ENCODE data around the gene IRGQ. TPM values are rescaled to one million over a fixed set of nuclear protein-coding genes. Genes with fewer than 3 reads are reported as not detected.

IRGQ gene
- total RNA-seq, 6 donors from 2014 or later: 17.2 to 25.1 (median 23.2) TPM

DNA sequence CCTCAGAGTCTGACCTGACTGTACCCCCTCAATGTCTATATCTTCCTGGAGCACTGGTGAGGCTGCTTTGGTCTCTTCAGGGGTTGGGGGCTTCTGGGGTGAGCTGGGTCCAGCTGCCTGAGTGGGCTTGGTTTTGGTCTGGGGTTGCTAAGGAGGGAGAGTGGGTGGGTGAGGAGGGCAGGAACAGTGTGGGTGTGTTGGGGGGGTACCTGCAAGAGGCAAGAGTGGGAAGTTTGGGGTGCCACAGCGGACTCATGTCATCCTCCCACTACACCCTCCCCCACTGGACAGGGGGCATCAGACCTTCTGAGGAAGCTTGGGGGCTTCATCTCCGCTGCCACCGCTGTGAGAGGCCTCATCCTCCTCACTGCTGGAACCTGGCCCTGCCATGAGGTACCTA, 49.4 kb downstream of the IRGQ start:
- H3K27me3 ChIP-seq: no peaks in the 10 kb centered on the region
- WGBS, 2 donors: 93 to 97% methylated on average over 3 of the region's 3 CpGs
- ATAC-seq (ENCODE audit: low FRiP score in 2 of 2) (no peak), DNase-seq (no peak)
- peaks cover 11 to 81% (median 52%) of the 10 kb centered on the region in 4 donors for H3K36me3 ChIP-seq
- H3K9me3 ChIP-seq: no peaks in the 10 kb centered on the region
- no peak overlapping the region for H3K27ac ChIP-seq
- H3K4me1 ChIP-seq: no peaks in the 10 kb centered on the region
- TF ChIP-seq, protein P1, sequence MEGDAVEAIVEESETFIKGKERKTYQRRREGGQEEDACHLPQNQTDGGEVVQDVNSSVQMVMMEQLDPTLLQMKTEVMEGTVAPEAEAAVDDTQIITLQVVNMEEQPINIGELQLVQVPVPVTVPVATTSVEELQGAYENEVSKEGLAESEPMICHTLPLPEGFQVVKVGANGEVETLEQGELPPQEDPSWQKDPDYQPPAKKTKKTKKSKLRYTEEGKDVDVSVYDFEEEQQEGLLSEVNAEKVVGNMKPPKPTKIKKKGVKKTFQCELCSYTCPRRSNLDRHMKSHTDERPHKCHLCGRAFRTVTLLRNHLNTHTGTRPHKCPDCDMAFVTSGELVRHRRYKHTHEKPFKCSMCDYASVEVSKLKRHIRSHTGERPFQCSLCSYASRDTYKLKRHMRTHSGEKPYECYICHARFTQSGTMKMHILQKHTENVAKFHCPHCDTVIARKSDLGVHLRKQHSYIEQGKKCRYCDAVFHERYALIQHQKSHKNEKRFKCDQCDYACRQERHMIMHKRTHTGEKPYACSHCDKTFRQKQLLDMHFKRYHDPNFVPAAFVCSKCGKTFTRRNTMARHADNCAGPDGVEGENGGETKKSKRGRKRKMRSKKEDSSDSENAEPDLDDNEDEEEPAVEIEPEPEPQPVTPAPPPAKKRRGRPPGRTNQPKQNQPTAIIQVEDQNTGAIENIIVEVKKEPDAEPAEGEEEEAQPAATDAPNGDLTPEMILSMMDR (IDR thresholded peaks at IDR 0.05): no peak
- TF ChIP-seq POLR2AphosphoS5 (IDR thresholded peaks at IDR 0.05): no peak
- no peak for TF ChIP-seq POLR2A (IDR thresholded peaks at IDR 0.05)
- TF ChIP-seq EP300 (IDR thresholded peaks at IDR 0.05): no peak
- H3K4me3 ChIP-seq: no peak overlapping the region

DNA sequence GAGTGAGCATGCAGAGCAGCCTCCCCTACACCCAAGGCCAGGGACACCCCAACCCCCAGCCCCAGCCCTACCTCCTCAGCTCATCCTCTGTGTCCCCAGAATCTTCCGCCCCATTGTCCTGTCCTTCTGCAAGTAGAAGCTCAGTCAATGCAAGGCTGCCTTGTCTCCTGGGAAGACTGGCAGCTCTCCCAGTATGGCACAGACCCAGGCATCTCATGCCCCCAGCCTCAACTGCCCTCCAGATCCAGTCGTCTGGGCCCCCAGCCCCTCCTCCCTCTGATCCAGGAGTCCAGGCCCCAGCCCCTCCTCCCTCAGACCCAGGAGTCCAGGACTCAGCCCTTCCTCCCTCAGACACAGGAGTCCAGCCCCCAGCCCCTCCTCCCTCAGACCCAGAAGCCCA, 50.0 kb downstream of the IRGQ start:
- Histone ChIP-seq H3K4me1 (no peaks in the 10 kb centered on the region), H3K27ac (no peak overlapping the region), H3K4me3 (no peak overlapping the region), H3K9me3 (no peaks in the 10 kb centered on the region), H3K27me3 (no peaks in the 10 kb centered on the region), H3K36me3 (peaks cover 8 to 79% (median 49%) of the 10 kb centered on the region in 4 donors)
- TF ChIP-seq POLR2AphosphoS5 (IDR thresholded peaks at IDR 0.05): no peak
- TF ChIP-seq EP300 (IDR thresholded peaks at IDR 0.05): no peak
- TF ChIP-seq, protein P1 (IDR thresholded peaks at IDR 0.05): no peak
- TF ChIP-seq POLR2A (IDR thresholded peaks at IDR 0.05): no peak
- ATAC-seq (ENCODE audit: low FRiP score in 2 of 2) (no peak), DNase-seq (no peak)
- WGBS, 2 donors: 88 to 100% methylated on average over 2 of the region's 2 CpGs

DNA sequence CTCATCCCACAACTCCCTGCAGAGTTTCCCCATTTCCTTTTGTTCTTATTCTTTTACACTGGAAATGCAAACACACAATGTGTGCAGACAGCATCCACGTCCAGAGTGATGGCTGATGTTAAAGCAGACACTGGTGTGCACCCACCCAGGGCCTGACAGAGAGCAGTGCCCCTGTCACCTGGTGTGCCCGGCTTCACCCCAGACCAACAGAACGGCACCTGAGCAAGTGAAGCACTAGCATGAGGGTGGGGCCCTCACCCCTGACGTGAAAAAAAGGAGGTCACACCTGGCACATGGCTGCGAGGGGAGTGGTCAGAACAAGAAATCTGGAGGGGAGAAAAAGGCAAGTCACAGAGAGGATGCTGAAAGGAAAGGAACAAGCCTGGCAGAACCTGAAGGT, 50.7 kb downstream of the IRGQ start:
- no peak overlapping the region for H3K27ac ChIP-seq
- no peaks in the 10 kb centered on the region for H3K9me3 ChIP-seq
- no peak for DNase-seq
- WGBS, 2 donors: 91 to 97% methylated on average over 5 of the region's 5 CpGs
- no peaks in the 10 kb centered on the region for H3K4me1 ChIP-seq
- TF ChIP-seq, protein P1 (IDR thresholded peaks at IDR 0.05): no peak
- TF ChIP-seq POLR2AphosphoS5 (IDR thresholded peaks at IDR 0.05) (no peak), POLR2A (IDR thresholded peaks at IDR 0.05) (no peak), EP300 (IDR thresholded peaks at IDR 0.05) (no peak)
- no peaks in the 10 kb centered on the region for H3K27me3 ChIP-seq
- no peak overlapping the region for H3K4me3 ChIP-seq
- ATAC-seq (ENCODE audit: low FRiP score in 2 of 2): no peak
- peaks cover 6 to 79% (median 49%) of the 10 kb centered on the region in 4 donors for H3K36me3 ChIP-seq

DNA sequence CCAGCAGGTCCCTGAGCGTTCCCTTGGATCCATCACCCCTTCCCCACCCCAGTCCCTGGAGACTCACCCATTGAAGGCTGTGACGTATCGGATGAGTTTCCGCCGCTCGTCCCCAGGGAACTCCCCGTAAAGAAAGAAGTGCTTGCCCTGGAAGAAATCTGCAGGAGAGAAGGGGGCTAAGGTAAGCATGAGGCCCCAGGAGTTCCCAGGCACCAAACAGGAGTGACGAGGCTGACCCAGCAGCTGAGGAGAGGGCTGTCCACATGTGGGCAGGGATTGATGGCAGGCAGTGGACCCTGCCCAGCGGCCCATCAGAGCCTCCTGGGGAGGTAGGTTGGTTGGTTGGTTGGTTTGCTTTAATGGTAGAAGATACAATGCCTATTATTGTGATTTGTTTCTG, 51.9 kb downstream of the IRGQ start:
- WGBS, 2 donors: 91 to 97% methylated on average over 8 to 9 of the region's 9 CpGs
- H3K27me3 ChIP-seq: no peaks in the 10 kb centered on the region
- H3K9me3 ChIP-seq: peaks cover 0 to 2% (median 0%) of the 10 kb centered on the region in 4 donors
- no peak overlapping the region for H3K4me3 ChIP-seq
- H3K27ac ChIP-seq: no peak overlapping the region
- DNase-seq: no peak
- TF ChIP-seq, protein P1 (IDR thresholded peaks at IDR 0.05): no peak
- TF ChIP-seq EP300 (IDR thresholded peaks at IDR 0.05) (no peak), POLR2A (IDR thresholded peaks at IDR 0.05) (no peak)
- ATAC-seq (ENCODE audit: low FRiP score in 2 of 2): no peak
- peaks cover 7 to 80% (median 50%) of the 10 kb centered on the region in 4 donors for H3K36me3 ChIP-seq
- no peaks in the 10 kb centered on the region for H3K4me1 ChIP-seq

DNA sequence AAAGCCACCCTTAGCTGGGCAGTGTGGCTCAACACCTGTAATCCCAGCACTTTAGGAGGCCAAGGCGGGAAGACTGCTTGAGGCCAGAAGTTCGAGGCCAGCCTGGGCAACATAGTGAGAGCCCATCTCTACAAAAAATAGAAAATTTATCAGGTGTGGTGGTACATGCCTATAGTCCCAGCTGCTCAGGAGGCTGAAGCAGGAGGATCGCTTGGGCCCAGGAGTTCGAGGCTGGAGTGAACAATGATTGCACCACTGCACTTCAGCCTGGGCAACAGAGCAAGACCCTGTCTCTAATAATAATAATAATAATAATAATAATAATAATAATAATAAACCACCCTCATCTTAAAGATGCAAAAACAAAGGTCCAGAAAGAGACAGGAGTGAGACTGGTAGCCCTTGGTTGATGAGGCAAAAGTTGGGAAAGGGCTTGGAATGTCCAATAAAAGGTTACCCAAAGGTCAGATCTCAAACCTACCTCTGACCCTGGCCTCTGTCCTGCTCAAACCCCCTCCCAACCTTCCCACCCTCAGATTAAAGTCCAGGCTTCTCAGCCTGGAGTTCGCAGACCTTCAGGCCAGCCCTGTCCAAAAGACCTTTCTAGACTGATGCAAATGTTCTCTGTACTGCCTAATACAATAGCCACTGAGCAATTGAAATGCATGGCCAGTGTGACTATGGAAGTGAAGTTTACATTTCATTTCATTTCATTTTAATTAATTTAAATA, 53.8 kb downstream of the IRGQ start:
- 93 to 99% methylated on average over 5 of the region's 5 CpGs for WGBS, 2 donors
- Histone ChIP-seq H3K27ac (no peak overlapping the region), H3K36me3 (peaks cover 7 to 89% (median 59%) of the 10 kb centered on the region in 4 donors), H3K4me3 (no peak overlapping the region), H3K27me3 (no peaks in the 10 kb centered on the region), H3K4me1 (no peaks in the 10 kb centered on the region), H3K9me3 (peaks cover 0 to 7% (median 3%) of the 10 kb centered on the region in 4 donors)
- DNase-seq (no peak), ATAC-seq (ENCODE audit: low FRiP score in 2 of 2) (no peak)
- TF ChIP-seq EP300 (IDR thresholded peaks at IDR 0.05): no peak
